GM21390 (cell line): Measurements from ENCODE around the gene ANKUB1.

ENCODE experiments used
- ATAC-seq: cut with Tn5 transposase; IDR thresholded peaks from one replicate; pipeline ENCODE4 v1.9.1; 2021; ENCODE audit not compliant: unreplicated experiment

The ANKUB1 gene

DNA sequence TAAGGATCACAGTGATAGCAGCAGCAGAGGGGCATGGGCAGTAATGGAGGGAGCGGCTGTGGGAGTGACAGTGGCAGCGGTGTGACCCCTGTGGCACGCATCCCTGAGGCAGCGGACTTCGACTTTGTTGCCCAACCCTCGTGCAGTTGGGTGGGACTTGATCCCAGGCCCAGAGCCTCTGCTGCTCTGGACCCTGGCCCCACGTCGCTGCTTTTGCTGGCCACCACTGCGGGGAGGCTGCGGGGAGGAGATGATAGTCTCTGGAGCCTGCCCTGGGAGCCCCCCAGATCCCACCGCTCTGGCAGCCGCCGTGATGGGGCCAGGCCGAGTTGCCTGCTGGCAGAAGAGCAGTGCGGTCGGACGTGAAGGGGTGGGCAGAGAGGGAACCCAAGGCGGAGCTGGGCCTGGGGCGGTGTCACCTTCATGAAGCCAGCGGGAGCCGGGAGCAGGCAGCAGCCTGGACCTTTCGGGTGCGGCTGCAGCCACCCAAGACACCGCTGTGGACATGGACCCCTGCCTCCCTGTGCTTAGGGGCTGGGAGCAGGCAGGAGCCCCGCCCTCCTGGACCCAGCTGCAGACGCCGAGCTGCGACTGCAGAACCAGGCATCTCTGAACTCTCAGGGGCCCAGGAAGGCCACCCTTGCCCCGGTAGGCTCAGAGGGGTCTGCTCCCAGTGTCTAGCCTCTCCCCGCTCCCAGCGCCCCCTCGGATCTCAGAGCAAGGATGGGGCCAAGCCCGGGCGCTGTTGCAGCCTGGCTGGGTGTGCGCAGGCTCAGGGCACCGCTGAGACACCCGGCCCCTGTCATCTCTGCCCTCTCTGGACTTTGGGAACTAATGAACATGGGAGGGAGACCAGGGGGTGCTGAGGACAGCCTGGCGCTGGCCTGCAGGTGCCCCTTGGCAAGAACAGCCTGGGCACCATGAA is 78.4 kb downstream of the ANKUB1 start:
- no peak for ATAC-seq
